Neuron (in vitro differentiated cells): ENCODE measurements around the gene TRIM52.
A peak's percentile ranks its signal among the peaks of the same experiment; 100 is the strongest.

Experiments used
- H2AFZ ChIP-seq: one replicate; pipeline ENCODE4 v1.6.1; 2013; ENCODE audit warnings: low read depth, mild to moderate bottlenecking, inconsistent platforms, low read length, moderate library complexity
- H3K27me3 ChIP-seq: one replicate; pipeline ENCODE4 v1.6.1; 2013; ENCODE audit warnings: low read length; ENCODE audit not compliant: insufficient read depth
- H3K36me3 ChIP-seq: one replicate; pipeline ENCODE4 v1.6.1; 2013; ENCODE audit warnings: low read length; ENCODE audit not compliant: insufficient read depth
- H3K4me1 ChIP-seq: one replicate; pipeline ENCODE4 v1.6.1; 2013; ENCODE audit warnings: low read length; ENCODE audit not compliant: insufficient read depth
- H3K4me3 ChIP-seq: 2 replicates; pipeline ENCODE4 v1.5.1; 2013; ENCODE audit warnings: mild to moderate bottlenecking, low read length, moderate library complexity
- H3K9me3 ChIP-seq: one replicate; pipeline ENCODE4 v1.6.1; 2013; ENCODE audit warnings: low read length

The TRIM52 gene

GRCh38 chr5:181234455-181235306 lies 26.3 kb downstream of the TRIM52 start:
- no peaks in the 10 kb centered on the region for H3K4me1 ChIP-seq
- H3K27me3 ChIP-seq: no peaks in the 10 kb centered on the region
- peaks cover 86% of the 10 kb centered on the region for H3K36me3 ChIP-seq
- no peaks in the 10 kb centered on the region for H3K9me3 ChIP-seq
- no peak overlapping the region for H3K4me3 ChIP-seq
- H2AFZ ChIP-seq: no peak overlapping the region

- H3K4me3 ChIP-seq: no peak overlapping the region
- H2AFZ ChIP-seq: no peak overlapping the region
- H3K4me1 ChIP-seq: no peaks in the 10 kb centered on the region
- H3K9me3 ChIP-seq: no peaks in the 10 kb centered on the region
- H3K36me3 ChIP-seq: peaks cover 83% of the 10 kb centered on the region
- no peaks in the 10 kb centered on the region for H3K27me3 ChIP-seq
Measured at GRCh38 chr5:181233801-181234454, 27.0 kb downstream of the TRIM52 start.

- H2AFZ ChIP-seq: no peak overlapping the region
- no peaks in the 10 kb centered on the region for H3K9me3 ChIP-seq
- no peak overlapping the region for H3K4me3 ChIP-seq
- H3K36me3 ChIP-seq: peaks cover 78% of the 10 kb centered on the region
- no peaks in the 10 kb centered on the region for H3K4me1 ChIP-seq
- no peaks in the 10 kb centered on the region for H3K27me3 ChIP-seq
Measured at GRCh38 chr5:181233088-181233800, 27.7 kb downstream of the TRIM52 start.

- Histone ChIP-seq H3K4me3 (no peak overlapping the region), H3K9me3 (no peaks in the 10 kb centered on the region), H3K4me1 (no peaks in the 10 kb centered on the region), H2AFZ (no peak overlapping the region), H3K27me3 (no peaks in the 10 kb centered on the region), H3K36me3 (peaks cover 71% of the 10 kb centered on the region)
Measured at GRCh38 chr5:181232593-181232992, 28.4 kb downstream of the TRIM52 start.

GRCh38 chr5:181231432-181231831 lies 29.5 kb downstream of the TRIM52 start:
- Histone ChIP-seq H3K9me3 (no peaks in the 10 kb centered on the region), H3K27me3 (no peaks in the 10 kb centered on the region), H3K4me1 (no peaks in the 10 kb centered on the region), H3K4me3 (no peak overlapping the region), H2AFZ (no peak overlapping the region), H3K36me3 (peaks cover 63% of the 10 kb centered on the region)

GRCh38 chr5:181230551-181230950 lies 30.4 kb downstream of the TRIM52 start:
- Histone ChIP-seq H3K4me3 (no peak overlapping the region), H3K27me3 (no peaks in the 10 kb centered on the region), H3K4me1 (no peaks in the 10 kb centered on the region), H3K9me3 (no peaks in the 10 kb centered on the region), H2AFZ (no peak overlapping the region), H3K36me3 (peaks cover 55% of the 10 kb centered on the region)

- H3K4me3 ChIP-seq: no peak overlapping the region
- H3K4me1 ChIP-seq: peaks cover 4% of the 10 kb centered on the region
- H3K36me3 ChIP-seq: peaks cover 56% of the 10 kb centered on the region
- no peaks in the 10 kb centered on the region for H3K9me3 ChIP-seq
- no peaks in the 10 kb centered on the region for H3K27me3 ChIP-seq
- H2AFZ ChIP-seq: no peak overlapping the region
Measured at GRCh38 chr5:181229996-181230395, 30.9 kb downstream of the TRIM52 start.

GRCh38 chr5:181224390-181225229 lies 36.3 kb downstream of the TRIM52 start:
- Histone ChIP-seq H3K9me3 (no peaks in the 10 kb centered on the region), H2AFZ (no peak overlapping the region), H3K4me1 (peaks cover 15% of the 10 kb centered on the region), H3K36me3 (peaks cover 19% of the 10 kb centered on the region), H3K27me3 (no peaks in the 10 kb centered on the region), H3K4me3 (peak overlapping the region; percentile 84)

- no peaks in the 10 kb centered on the region for H3K9me3 ChIP-seq
- H3K4me3 ChIP-seq: peak overlapping the region; percentile 84
- H2AFZ ChIP-seq: peak overlapping the region; percentile 78
- no peaks in the 10 kb centered on the region for H3K27me3 ChIP-seq
- peaks cover 15% of the 10 kb centered on the region for H3K4me1 ChIP-seq
- peaks cover 13% of the 10 kb centered on the region for H3K36me3 ChIP-seq
Measured at GRCh38 chr5:181223729-181224389, 37.1 kb downstream of the TRIM52 start.

- Histone ChIP-seq H3K4me1 (peaks cover 15% of the 10 kb centered on the region), H3K9me3 (no peaks in the 10 kb centered on the region), H3K27me3 (no peaks in the 10 kb centered on the region), H2AFZ (peak within 1 kb of the TSS; percentile 78), H3K4me3 (peak within 1 kb of the TSS; percentile 84), H3K36me3 (peaks cover 13% of the 10 kb centered on the region)
Measured at GRCh38 chr5:181223058-181223728, 37.8 kb downstream of the TRIM52 start, which contains the start of gene TRIM41. Gene TRIM41, plus strand, starts transcription at chr5:181223281. Its CDS starts 719 bp downstream, at chr5:181224000.

- Histone ChIP-seq H2AFZ (peak overlapping the region; percentile 78), H3K4me3 (peak overlapping the region; percentile 84), H3K27me3 (no peaks in the 10 kb centered on the region), H3K9me3 (no peaks in the 10 kb centered on the region), H3K36me3 (peaks cover 13% of the 10 kb centered on the region), H3K4me1 (peaks cover 16% of the 10 kb centered on the region)
Measured at GRCh38 chr5:181222630-181223057, 38.3 kb downstream of the TRIM52 start.
